ENCODE results near the gene ARHGEF2. TPM values are rescaled to one million over a fixed set of nuclear protein-coding genes. Genes with fewer than 3 reads are reported as not detected.
A peak's percentile ranks its signal among the peaks of the same experiment; 100 is the strongest.

The ARHGEF2 gene
- total and polyA plus RNA-seq, 2 of the 13 experiments (the other 11 are each of a cell fraction or from before 2014, with no cell fraction given), result 16.1 to 32.1 TPM

GRCh38 chr1:156025876-156026275 is 47.5 kb upstream of the ARHGEF2 start (continued):
- TF ChIP-seq ZNF777 (CRISPR knock-in tag; IDR thresholded peaks at IDR 0.05), result no peak
- no peak for TF ChIP-seq ZNF772 (CRISPR knock-in tag; IDR thresholded peaks at IDR 0.05)
- peak; percentile 80 for TF ChIP-seq SMC3 (IDR thresholded peaks at IDR 0.05; ENCODE audit: low read length)
- peak; percentile 85 for TF ChIP-seq THAP11 (CRISPR knock-in tag; IDR thresholded peaks at IDR 0.05)
- no peak for TF ChIP-seq PAX8 (CRISPR knock-in tag; IDR thresholded peaks at IDR 0.05; ENCODE audit: borderline replicate concordance)
- 0 out of 2 replicates have a peak, but pooled peaks have one; percentile 33 for TF ChIP-seq BRCA1 (CRISPR knock-in tag; IDR thresholded peaks at IDR 0.05)
- TF ChIP-seq ZNF652 (CRISPR knock-in tag; IDR thresholded peaks at IDR 0.05; ENCODE audit: borderline replicate concordance, low read depth), result 0 out of 2 replicates have a peak, but pooled peaks have one; percentile 10
- peak; percentile 80 to 85 for TF ChIP-seq HMGXB4 (CRISPR knock-in tag; IDR thresholded peaks at IDR 0.05; ENCODE audit: borderline replicate concordance in 1 of 2, low read depth in 1 of 2)
- no peak for TF ChIP-seq MAF1 (CRISPR knock-in tag; IDR thresholded peaks at IDR 0.05; ENCODE audit: borderline replicate concordance)

- peak overlapping the region; percentile 63 for H3K4me2 ChIP-seq (ENCODE audit: low read depth, low read length)
- no peaks in the 10 kb centered on the region; a peak in 1 of 5 replicates for H3K27me3 ChIP-seq (ENCODE audit: control insufficient read depth in 1 of 2, insufficient read depth in 2 of 2, low read length in 2 of 2)
- ATAC-seq (no peak), FAIRE-seq (no peak), DNase-seq (ENCODE audit: low spot score) (no peak)
- peaks cover 10% of the 10 kb centered on the region for H3K79me2 ChIP-seq (ENCODE audit: insufficient read depth, low read length)
- H4K20me1 ChIP-seq (ENCODE audit: insufficient read depth, low read length), result 0 out of 2 replicates have a peak, but pooled peaks cover 2% of the 10 kb centered on the region
- ChIA-PET POLR2A (no interaction called here), CTCF (ENCODE audit: low intra/inter-chr PET ratio, low total read pairs) (interaction anchor here (1.7 kb wide), 1 partner anchor 42 kb away, joined by 11 read pairs; no protein-coding TSS in a partner anchor)
- peaks cover 31% of the 10 kb centered on the region for H3K4me1 ChIP-seq (ENCODE audit: insufficient read depth, low read length)
- H3K4me3 ChIP-seq (replicated peaks in 1 of 3; ENCODE audit: insufficient read depth in 1 of 3, low read depth in 2 of 3, low read length in 3 of 3), result peak overlapping the region in 1 of 3 experiments; percentile 32; a peak in 2 of 6 replicates
- no peaks in the 10 kb centered on the region for H3K9me3 ChIP-seq (ENCODE audit: low read length)
- no TSS peak for BruUV-seq (replicated peaks)
- H3K27ac ChIP-seq (ENCODE audit: extremely low read length, insufficient read depth, low read length), result peak overlapping the region; percentile 40
- H3K36me3 ChIP-seq (replicated peaks in 1 of 2; ENCODE audit: control insufficient read depth in 1 of 2, insufficient read depth in 2 of 2, low read length in 2 of 2), result no peaks in the 10 kb centered on the region
- in situ Hi-C loops (cut with HindIII; ENCODE audit: extremely low pct_ligation_motif_present, low pct_unique_long_range_greater_than_20kb), result no loop called here
- 20% methylated on average over 5 of the region's 5 CpGs for WGBS (ENCODE audit: low lambda C conversion rate)
- intact Hi-C loops (cut with micrococcal nuclease; ENCODE audit: unreplicated experiment), result no loop called here
- H2AFZ ChIP-seq (ENCODE audit: low read length), result peak overlapping the region; percentile 81
- H3K9ac ChIP-seq (ENCODE audit: insufficient read depth, low read depth, low read length), result no peak overlapping the region
- TF ChIP-seq ZKSCAN5 (CRISPR knock-in tag; IDR thresholded peaks at IDR 0.05) (no peak), SP4 (CRISPR knock-in tag; IDR thresholded peaks at IDR 0.05) (0 out of 2 replicates have a peak, but pooled peaks have one; percentile 31), ZNF441 (CRISPR knock-in tag; IDR thresholded peaks at IDR 0.05; ENCODE audit: borderline replicate concordance) (no peak), BRCA1 (CRISPR knock-in tag; IDR thresholded peaks at IDR 0.05) (no peak), ZNF138 (CRISPR knock-in tag; IDR thresholded peaks at IDR 0.05; ENCODE audit: low read depth) (no peak), ZBTB14 (CRISPR knock-in tag; IDR thresholded peaks at IDR 0.05) (no peak), FOSL2 (CRISPR knock-in tag; IDR thresholded peaks at IDR 0.05) (no peak), MAX (IDR thresholded peaks at IDR 0.05) (peak; percentile 49; the same call in 1 of the 2 replicates), KMT2B (CRISPR knock-in tag; IDR thresholded peaks at IDR 0.05) (no peak), NCOA2 (CRISPR knock-in tag; IDR thresholded peaks at IDR 0.05) (no peak)
Measured at GRCh38 chr1:156024801-156025200, 46.5 kb upstream of the ARHGEF2 start.

Data from HepG2 (cell line).